Ramos (cell line): ENCODE results near the gene PLIN5.

Source experiments
- in situ Hi-C: fragments of 300-500 bp; cut with MboI; formaldehyde crosslinking; loops from one replicate; pipeline ENCODE4 v1.14.3; 2022; ENCODE audit warnings: low sequenced_read_pairs; ENCODE audit not compliant: unreplicated experiment

The PLIN5 gene

DNA sequence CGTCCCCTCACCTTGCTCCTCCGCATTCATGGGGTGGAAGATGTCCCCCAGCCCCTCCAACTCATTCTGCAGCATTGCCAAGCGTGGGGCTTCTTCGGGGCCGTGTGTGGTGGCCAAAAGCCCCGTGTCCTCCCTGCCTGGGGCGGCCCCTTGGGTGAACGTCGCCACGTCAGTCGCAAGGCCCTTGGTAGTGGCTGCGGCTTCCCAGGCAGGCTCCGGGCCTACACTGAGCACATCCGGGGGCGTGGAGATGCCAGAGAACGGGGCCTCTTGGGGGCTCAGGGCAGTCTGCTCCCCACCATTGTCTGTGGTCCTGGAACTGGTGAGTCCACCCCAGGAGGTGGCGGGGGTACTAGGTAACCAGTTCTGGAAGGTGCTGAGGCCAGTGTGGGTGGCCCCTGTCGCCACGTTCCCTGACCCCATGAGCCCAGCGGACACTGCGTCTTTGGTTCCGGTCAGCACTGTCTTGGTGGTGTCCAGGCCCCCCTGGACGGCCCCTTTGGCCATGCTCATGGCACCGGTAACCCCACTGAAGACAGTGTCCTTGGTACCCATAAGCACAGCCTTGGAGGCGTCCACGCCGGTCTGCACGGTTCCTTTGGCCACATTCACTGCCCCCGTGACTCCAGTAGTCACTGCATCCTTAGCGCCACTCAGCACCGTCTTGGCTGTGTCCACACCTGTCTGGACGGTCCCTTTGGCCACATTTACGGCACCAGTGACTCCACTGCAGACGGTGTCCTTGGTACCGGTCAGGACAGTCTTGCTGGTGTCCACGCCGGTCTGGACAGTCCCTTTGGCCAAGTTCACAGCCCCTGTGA, 24.4 kb downstream of the PLIN5 start:
- in situ Hi-C loops = no loop called here

DNA sequence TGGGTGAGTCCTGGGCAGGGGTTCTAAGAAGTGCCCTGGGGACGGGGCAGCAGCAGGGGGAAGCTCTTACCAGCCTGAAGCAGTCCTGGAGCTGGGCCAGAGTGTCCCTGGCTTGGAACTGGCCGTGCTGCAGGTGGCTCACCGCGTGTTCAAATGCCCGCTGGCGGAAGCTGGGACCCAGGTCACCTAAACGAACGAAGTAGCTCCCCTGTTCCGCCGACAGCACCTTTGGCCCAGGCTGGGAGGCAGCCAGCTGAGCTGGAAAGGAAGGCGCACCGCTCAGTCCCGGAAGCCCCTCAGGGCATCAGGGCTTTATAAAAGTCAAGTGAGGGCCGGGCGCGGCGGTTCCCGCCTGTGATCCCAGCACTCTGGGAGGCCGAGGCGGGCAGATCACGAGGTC, 26.3 kb downstream of the PLIN5 start:
- in situ Hi-C loops = no loop called here

DNA sequence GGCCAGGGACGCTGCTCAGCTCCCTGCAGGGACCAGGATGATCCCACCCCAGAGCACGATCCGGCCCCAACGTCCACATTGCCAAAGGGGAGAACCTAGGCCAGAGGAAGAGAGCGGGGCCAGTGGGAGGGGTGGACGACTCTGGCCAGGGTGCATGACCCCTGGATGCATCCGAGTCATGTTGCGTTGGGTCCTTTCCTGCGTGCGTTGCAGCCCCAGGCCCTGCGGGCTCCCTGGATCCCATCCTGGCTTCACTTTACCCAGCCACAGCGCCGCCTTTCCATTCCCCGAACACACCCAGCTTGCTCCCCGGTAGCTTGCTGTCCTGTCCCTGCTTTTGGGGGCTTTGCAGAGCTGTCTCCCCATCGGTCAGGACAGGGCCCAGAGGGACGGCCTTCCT, 27.2 kb downstream of the PLIN5 start:
- in situ Hi-C loops = no loop called here

DNA sequence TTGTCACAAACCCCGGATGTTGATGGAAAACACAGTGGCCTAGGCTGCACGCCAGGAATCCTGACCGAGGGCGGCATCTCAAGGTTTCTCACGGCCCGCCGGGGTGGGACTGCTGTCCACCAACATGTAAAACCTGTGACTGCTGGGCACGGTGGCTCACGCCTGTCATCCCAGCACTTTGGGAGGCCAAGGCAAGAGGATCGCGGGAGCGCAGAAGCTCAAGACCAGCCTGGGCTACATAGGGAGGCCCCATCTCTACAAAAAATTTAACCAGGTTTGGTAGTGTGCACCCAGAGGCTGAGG, 27.9 kb downstream of the PLIN5 start:
- in situ Hi-C loops = no loop called here

DNA sequence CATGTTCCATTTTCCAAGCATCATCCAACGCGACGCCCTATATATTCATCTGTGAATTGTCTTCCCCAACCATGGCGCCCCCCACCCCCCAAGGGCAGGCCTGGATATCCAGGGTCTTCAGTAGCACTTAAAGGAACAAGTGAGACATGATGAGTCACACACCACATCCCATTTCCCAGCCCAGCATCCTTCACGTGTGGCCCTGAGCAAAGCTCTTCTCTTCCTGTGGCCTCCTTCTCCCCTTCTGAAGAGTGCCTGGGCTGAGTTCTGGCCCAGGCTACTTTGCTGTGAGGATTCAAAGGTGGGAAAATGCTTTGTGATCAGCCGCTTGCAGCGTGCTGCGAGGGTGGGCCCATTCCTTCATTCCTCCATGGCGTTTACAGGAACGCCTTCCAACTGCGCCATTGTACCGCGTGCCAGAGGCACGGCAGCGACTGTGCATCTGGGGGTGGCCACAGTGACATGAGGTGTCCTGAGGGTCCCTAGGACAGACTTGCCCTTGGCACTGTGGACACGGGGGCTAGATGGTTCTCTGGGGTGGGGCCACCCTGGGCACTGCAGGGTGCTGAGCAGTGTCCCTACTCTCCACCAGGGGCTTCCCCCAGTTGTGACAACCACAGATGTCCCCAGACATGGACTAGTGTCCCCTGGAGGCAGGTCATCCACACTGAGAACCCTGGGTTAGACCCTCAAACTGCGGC, 28.4 kb downstream of the PLIN5 start:
- in situ Hi-C loops = no loop called here

DNA sequence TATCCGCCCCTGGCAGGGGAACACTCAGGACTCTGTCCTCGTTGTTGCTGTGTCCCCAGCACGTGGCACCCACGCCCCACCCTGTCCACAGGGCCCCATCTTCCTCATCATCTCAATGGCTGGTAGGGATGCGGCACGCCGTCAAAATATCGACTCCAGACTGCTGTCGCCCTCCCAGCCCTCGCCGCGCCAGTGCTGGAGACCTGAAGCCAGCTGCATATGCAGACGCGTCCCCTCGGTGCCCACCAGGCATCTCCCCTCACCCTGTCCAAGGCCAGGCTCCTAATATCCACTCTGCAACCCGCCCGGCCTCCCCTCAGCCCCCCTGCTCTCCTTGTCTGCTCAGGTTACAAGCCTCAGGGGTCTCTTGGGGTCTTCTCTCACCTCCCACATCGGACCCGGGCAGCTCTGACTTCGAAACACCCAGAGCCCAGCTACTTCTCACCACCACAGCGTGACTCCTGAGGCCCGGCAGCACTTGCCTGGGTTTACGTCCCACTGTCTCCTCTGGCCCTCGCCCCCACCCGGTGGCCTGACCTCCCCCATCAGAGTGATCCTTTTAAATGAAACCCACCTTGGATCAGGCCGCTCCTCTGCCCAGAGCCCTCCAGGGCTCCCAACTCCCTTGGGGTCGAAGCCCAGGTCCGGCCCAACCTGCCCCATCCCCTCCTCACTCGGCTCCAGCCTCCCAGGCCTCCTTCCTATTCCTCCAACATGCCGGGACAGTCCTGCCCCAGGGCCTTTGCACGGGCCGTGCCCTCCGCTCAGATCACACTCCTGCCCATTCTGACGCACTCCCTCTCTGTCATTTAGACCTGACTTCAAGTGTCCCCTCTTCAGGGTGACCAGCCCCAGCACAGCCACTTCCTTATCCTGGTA, 29.2 kb downstream of the PLIN5 start:
- in situ Hi-C loops = no loop called here

DNA sequence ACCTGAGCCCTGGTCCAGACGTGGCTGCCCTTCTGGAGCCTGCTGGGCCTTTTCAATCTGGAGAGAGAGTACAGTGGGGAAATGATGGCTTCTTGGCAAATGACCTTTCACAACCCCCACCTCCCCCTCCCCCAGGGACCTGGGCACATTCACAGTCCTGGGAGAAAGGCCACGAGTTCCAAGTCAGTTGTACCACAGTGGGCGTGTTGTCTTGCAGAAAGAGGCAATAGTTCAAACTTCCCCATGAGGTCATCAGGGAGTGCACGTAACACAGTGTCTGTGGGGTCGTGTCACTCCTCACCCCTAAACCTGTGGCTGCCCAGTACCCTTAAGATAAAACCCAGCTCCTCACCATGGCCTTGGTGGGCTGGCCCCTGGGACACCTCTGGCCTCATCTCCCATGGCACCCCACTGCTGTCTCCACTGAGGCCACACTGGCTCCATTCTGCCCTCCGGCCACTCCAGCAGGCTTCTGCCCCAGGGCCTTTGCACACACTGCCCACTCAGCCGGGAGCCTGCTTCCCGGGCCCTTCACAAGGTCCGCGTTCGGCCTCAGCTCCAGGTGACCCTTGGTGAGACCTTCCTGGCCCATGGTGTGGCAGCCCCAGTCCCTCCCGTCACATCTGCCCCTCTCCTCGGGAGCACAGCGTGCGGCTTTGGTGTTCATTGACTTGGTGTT, 30.0 kb downstream of the PLIN5 start:
- in situ Hi-C loops = no loop called here

DNA sequence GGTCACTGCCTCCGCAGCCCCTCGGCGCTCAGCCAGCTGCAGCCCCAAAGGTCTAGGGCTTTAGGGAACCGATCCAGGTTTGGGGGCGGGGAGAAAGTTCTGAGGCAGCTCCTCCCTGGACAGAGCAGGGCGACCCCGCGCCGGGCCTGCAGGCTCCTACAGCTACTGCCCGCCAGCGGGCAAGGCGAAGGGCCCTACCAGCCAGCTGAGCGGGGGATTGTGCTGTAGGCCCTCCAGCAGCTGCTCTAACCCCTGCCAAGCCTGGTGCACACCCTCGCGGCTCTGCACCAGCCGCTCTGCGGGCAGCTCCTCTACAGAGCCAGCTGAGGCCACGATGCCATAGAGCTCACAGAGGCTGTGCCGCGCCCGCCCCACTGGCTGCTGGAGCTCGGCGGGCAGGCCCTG, 30.7 kb downstream of the PLIN5 start:
- in situ Hi-C loops = no loop called here

DNA sequence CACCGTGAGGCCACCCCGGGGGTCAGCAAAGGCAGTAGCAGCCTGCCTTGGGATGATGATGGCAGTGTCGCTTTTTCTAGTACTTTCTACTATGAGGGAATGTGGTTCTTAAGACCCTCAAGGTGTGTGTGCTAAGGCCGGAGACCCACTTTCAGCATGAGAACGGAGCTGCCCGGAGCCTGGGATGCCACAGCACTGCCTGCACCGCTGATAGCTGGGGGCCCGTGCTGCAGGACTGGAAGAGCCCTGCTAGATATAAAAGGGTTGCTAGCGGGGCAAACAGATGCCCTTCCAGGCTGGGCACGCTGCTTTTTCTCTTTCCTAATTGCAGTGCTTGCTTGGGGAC, 31.2 kb downstream of the PLIN5 start:
- in situ Hi-C loops = no loop called here

DNA sequence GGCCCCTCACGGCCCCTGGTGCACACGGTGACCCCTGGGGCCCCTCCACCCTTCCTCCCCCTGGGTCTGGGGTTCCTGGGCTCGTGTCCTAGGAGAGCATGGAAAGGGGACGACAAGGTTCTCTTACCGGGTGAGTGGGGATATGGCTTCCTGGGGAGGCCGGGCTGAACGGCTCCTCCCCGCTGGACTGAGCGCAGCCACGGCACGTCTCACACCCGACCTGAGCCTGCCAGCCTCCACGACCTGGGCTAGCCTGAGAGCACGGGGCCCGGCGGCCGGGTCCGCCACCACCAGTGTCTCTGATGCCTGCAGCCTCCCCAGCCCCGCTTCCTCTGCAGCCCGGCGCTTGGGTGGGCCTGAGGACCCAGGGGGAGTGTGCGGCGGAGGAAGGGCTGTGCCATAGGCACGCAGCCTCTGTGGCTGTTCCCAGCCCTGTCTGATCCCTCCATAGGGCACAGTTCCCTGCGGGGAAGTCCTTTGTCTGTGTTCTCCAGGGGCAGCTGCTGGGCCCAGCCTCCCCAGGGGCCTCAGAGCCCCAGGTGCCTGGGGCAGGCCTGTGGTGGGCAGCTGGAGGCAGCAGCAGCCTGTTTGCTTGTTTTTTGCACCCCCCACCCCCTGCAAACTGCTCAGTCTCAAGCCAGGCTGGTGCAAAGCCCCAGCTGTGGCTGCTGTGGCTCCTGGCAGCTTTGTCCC, 31.7 kb downstream of the PLIN5 start:
- in situ Hi-C loops = no loop called here

DNA sequence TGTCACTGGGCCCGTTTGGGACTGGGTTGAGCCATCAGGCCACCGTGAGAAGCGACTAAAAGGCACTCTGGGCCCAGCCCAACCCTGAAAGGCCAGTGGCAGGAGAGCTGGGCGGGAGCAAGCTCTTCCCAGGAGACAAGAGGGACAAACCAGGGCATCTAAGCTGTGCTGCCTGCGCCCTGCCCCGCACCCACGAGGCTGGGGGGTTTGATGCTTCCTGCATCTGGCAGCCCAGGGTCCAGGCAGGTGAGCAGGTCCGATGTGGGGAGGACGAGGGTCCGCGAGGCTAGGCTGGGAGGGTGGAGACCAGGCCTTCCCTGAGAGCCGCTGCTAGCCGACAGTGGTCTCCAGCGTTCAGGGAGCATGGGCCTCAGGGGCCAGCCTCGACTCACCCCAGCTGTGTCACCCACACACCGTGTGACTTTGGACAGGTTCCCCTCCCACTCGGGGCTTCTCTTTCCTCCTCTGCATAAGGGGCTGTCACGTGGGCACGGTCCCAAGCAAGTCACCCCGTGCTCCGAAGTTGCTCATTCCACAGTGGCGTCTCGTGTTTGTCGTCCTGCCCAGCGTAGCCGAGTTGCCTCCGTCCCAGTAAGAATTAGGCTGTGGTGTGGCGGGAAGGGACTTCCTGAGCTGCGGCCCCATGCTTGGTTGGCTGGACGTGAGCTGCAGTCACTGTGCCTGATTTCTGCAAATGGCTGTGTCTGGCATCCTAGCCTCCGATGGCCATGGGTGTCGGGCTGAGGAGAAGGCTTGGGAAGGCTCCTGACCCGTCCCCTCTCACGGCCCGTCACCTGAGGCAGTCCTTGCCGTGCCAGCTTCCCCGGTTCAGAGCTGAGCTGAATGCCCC, 32.5 kb downstream of the PLIN5 start:
- in situ Hi-C loops = no loop called here

DNA sequence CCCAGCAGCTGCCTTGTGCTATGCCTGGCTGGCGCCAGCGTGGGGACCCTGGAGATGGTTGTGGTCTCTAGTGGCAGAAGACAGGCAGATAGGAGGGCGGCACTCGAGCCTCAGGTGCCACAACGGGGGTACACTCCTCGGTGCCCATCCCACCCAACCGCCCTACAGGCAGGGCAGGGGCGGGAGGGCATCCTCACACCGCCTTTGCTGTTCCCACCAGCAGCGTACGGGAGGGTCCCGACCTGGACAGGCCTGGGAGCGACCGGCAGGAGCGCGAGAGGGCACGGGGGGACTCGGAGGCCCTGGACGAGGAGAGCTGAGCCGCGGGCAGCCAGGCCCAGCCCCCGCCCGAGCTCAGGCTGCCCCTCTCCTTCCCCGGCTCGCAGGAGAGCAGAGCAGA, 33.3 kb downstream of the PLIN5 start:
- in situ Hi-C loops = no loop called here

DNA sequence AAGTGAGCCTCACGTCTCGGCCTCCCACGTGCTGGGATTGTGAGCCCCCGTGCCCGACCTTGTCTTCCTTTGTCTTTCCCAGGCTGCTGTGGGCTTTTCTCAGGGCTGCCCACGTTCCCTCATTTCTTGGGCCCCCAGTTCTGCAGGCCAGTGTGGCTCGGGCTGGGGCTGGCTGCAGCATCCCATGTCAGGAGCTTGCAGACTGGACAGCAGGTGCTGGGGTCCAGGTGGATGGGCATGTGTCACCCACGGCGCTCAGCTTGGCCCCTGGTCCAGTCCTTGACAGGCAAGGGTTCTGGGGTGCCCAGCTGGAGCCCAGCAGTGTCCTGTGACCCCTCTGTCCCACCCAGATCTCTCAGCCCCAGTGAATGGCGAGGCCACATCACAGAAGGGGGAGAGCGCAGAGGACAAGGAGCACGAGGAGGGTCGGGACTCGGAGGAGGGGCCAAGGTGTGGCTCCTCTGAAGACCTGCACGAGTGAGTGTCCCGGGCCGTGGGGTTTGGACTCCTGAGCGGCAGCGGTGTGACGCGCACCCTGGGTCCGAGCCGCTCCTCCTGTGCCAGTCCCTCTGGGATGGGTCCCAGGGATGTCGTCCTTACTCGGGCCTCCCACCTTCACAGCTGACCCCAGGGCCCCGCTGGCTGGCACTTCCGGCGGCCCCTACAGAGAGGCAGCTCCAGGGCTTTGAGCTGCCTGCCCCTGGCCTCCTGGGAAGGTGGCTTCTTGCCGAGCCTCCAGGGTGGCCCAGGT, 34.0 kb downstream of the PLIN5 start:
- in situ Hi-C loops = no loop called here

DNA sequence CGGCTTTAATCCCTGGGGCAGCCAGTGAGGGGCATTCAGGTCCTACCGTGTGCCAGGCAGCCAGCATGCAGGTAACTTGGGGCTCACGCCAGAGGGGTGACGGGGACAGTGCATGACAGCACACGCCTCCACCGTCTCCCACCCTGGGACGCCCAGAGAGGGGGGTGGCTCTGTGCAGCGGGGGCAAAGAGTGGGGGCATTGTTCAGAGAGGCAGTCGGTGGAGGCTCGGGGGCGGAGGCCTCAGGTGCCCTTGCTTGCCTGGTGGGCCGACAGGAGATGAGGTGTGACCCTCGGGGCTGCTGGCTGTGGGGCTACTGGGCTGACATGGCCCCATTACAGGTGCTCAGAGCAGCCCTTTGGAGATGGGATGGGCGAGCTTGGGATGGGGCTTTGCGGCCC, 35.2 kb downstream of the PLIN5 start:
- in situ Hi-C loops = no loop called here

DNA sequence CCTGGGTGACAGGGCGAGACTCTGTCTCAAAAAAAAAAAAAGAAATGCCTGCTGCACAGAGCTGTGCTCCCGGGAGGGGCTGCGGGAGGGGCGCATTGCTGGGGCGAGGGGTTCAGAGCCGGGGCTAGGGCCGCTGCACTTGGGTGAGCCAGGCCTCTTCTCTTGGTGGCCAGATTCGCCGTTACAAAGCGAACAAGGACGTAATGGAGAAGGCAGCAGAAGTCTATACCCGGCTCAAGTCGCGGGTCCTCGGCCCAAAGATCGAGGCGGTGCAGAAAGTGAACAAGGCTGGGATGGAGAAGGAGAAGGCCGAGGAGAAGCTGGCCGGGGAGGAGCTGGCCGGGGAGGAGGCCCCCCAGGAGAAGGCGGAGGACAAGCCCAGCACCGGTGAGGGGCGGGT, 35.7 kb downstream of the PLIN5 start:
- in situ Hi-C loops = no loop called here

DNA sequence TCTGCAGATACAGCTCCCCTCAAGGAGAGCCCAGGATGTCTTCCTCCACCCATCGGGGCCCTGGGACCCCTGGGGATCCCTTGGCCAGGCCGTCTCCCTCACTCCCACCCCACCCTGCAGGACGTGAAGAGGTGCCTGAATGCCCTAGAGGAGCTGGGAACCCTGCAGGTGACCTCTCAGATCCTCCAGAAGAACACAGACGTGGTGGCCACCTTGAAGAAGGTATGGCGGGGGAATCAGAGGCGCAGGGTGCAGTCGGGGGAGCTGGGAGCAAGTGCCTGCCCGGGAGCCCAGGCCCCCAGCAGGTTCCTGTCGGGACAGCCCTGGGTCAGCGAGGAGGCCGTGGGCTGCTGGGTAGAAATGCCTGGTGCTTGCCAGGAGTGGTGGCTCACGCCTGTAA, 36.3 kb downstream of the PLIN5 start:
- in situ Hi-C loops = no loop called here

DNA sequence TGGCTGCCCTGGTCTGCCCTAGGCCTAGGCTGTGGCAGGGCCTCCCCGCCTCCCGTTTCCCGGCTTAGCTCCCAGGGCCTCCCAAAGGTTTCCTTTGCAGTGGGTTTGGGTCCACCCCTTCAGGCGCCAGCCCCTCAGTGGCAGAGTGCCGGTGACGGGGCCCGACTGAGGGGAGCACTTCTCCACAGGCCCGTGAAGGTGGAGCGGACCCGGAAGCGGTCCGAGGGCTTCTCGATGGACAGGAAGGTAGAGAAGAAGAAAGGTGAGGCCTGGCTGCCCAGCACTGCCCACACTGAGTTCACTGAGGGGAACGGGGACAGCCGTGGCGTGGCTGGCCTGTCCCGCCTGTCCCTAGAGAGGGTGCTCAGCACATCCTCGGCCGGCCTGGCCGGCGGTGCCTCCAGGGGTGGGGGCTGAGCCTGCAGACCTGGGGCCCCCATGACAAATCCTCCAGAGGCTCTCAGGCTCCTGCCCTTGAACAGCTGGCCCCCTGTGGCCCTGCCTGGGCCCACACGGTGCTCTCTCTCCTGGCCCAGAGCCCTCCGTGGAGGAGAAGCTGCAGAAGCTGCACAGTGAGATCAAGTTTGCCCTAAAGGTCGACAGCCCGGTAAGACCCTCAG, 37.1 kb downstream of the PLIN5 start:
- in situ Hi-C loops = no loop called here

DNA sequence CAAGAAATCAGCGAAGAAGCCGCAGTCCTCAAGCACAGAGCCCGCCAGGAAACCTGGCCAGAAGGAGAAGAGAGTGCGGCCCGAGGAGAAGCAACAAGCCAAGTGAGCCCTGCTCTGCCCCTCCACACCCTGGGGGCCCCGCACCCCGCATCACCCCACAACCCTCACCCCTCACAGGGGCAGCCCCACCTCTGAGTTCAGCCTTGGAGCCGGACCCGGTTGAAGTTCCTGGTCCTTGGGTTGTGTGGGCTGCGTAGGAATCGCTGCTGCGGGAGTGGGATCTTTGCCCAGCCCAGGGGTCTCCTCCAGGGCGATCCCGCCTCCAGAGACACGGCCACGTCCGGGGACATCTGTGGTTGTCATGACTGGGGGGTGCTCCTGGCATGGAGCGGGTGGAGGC, 38.7 kb downstream of the PLIN5 start:
- in situ Hi-C loops = no loop called here
